Measurements from ENCODE around the gene NAGA.
"Not testable (repeated sequence)": the region's sequence is repeated elsewhere in the genome, so short reads cannot be mapped to it uniquely, and the experiment has no call there.

The NAGA gene

DNA sequence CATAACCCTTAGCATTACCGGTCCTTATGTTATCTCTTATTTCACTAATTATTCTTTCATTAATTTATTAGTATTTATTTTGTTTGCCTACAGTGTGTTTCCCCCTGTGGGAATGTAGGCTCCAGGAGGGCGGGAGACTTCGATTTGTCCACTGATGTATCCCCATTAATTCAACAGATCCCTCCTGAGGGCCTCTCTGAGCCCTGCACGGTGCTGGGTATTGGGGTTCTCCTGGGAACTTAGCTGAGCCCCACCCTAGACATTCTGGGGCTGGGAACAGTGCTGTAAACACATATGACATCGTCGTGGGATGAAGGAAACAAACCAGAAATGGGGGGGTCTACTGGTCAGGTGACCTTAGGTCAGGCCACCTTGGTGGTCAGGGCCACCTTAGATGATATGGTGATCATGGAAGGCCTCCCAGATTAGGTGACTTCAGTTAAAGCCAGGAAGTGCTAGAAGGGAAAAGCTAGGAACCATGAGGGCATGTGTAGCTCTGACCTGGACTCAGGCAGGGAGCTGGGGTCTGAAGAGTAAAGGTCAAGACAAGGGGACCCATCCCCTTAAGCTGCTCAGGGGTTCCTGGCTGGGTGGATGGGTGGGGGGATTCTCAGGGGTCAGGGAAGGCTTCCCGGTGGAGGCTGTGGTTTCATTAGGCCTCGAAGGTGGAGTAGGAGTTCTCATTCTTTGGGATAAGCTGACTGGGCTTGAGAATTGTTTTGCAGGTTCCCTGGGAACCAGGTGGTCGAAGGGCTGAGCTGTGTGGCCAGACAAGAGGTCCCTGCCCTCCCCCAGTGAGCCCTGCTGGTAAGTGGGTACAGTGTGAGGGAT lies 4.4 kb upstream of the NAGA start:
- no peak for DNase-seq

DNA sequence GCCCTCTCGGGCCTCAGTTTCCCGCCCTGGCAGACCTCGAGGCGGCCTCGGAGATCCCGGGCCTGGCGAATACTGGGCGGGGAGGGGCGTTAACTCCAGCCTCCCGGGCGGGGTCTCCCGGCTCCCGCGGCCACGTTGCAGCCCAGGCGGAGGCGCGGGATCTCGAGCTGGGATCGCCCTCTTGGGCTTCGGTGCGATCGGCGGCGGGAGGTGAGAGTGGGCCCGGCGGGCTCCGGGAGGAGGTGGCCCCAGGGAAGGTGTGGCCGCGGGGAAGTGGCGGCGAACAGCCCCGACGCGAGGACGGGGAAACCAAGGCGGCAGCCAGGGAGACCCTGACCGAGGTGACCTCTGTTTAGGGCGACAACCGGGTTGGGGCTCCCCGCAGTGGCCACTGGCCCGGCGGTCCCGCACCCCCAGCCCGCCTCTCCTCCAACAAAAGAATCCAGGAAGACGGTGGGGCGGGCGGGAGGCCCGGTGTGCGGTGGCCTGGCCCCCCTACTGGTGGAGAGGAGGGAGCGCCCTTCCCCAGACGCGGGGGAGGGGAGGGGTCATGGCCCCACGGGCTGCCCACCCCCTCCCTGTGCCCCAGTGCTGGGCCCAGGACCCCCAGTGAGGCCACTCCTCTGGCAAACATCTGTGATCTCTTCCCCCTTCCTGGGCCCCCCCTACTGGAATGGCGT lies 3.7 kb upstream of the NAGA start, which contains the start of gene PHETA2:
Gene PHETA2, plus strand, starts transcription at position 117 of the 680 bp plus-strand sequence. CDS start 3,046 bp downstream, outside the sequence.
- no peak for DNase-seq

DNA sequence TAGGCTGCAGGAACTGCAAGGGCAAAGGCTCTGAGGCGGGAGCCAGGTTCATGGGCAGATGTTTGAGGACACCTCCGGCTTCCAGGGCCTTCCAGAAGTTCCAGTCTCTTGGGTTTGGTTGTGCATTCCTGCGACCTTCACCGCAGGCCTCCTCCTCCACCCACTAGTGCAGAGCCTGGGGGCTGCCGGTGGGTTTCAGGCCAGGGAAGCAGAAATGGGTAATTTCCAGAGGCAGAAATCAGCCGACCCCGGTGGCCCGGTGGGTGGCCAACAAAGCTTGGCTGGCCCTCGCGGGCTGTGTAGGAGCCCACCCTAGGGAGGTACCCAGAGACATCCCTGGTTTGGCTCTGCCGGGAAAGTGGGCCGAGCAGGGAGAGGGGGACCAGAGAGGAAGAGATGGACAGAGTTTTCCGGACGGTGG lies 3.0 kb upstream of the NAGA start:
- no peak for DNase-seq

DNA sequence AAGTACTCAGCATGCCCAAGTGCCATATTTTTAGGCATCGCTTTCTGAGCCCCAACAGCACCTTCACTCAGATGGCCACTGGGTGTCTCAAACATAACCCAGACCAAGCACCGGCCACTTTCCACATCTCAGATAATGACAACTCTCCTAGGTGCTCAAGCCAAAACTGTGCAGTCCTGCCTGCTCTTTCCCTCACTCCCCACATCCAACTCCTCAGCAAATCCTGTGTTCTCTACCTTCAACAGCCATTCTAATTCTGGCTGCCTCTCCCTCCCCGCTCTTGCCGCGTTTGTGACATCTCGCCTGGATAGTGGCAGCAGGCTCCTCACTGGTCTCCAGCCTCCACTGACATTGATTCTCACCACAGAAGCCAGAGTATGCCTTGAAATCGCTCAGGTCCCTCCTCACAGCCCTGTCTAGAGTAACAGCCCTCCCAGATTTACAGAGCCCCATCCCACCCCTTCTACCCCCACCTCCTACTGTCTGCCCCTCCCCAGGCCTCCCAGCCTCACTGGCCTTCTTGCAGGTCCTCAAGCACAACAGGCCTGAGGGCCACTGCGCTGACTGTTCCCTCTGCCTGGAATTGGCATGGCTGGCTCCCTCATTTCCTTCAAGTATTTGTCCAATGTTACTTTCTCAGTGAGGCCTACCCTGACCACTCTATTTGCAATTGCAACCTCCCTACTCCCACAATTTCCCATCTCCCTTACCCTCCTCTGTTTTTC lies 2.2 kb upstream of the NAGA start:
- DNase-seq: no peak

DNA sequence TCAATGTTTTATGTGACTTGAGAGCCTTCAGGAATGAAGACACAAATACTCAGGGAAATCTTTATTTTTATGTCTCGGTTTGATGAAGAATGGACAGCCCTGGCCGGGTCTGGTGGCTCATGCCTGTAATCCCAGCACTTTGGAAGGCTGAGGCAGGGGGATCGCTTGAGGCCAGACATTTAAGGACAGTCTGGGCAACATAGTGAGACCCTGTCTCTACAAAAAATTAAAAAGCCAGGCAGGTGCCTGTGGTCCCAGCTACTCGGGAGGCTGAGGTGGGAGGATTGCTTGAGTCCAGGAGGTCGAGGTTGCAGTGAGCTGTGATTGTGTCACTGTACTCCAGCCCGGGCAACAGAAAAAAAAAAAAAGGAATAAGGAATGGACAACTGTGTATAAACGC lies 896 bp upstream of the NAGA start:
- DNase-seq: not testable (repeated sequence)

GRCh38 chr22:42069801-42070516 lies 653 bp downstream of the NAGA start:
- DNase-seq: peak; percentile 48 to 54

- DNase-seq: no peak
These were observed 2.3 kb downstream of the NAGA start for GRCh38 chr22:42068291-42068690.

DNA sequence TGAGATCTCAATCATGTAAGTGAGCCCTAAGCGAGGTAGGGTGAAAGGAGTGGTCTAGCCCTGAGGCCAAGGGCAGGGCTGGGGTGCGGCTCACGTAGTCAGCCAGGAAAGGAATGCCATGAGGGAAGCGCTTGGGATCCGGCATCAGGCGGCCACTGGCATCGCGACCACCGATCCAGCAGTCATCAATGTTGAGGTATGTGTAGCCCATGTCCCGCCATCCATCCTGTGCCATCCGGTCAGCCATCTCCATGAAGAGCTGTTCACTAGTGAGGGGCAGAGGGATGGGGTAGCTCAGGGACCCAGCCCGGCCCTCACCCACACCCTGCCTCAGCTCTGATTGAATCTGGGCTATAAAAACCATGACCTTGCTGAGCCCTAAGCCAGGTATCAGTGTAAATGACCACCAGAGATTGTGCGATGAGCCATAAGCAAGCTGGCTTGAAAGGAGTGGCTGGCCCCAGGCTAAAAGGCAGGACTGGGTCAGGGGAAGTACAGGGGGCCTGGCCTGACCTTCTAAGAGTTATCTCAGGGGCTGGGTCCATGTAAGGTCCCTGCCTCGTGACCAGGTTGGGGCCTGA lies 2.9 kb downstream of the NAGA start:
- DNase-seq: no peak

DNA sequence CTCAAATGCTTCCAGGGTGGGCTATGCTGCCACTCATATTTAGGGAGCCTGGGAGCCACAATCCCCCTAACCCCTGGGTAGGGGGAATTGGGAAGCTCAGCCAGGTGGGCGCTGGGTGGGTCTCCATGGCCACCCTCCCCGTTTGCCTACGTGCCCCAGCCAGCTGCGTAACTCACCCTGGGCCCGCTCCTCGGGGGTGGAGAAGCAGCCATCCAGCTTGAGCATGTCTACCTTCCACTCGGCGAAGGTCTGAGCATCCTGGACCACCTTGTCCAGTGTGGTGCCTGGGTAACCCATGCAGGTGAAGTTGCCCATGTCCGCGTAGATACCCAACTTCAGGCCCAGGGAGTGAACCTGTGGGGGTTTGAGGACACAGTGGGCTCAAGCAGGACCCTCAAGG lies 3.7 kb downstream of the NAGA start:
- no peak for DNase-seq

DNA sequence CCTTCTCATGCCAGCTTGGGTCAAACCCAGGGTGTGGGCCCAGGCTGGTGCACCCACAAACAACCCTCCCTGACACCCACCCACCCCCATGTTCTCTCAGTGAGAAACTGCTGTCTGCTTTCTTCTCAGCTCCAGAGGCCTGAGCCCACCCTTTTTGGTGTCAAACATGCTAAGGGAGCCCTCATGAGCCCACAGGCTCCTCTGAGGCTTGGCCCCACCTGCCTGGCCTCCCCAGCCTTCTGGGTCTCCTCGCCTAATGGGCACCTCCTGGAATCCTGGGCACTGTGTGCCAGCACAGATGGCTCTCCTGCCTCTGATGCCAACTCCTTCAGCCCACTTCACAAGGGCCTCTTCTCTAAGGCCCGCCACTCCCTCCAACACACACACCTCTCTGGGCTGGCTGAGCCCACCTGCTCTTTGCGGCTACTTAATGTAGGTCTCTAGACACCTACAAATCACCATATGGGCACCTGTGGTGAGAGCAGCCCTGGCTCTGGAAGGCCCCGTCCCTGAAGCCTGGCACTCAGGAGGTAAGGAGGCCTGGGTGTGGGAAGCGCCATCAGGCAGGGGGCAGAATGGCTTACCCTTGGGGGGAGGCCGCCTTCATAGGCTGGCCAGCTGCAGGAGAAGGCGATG lies 4.4 kb downstream of the NAGA start:
- DNase-seq: no peak

DNA sequence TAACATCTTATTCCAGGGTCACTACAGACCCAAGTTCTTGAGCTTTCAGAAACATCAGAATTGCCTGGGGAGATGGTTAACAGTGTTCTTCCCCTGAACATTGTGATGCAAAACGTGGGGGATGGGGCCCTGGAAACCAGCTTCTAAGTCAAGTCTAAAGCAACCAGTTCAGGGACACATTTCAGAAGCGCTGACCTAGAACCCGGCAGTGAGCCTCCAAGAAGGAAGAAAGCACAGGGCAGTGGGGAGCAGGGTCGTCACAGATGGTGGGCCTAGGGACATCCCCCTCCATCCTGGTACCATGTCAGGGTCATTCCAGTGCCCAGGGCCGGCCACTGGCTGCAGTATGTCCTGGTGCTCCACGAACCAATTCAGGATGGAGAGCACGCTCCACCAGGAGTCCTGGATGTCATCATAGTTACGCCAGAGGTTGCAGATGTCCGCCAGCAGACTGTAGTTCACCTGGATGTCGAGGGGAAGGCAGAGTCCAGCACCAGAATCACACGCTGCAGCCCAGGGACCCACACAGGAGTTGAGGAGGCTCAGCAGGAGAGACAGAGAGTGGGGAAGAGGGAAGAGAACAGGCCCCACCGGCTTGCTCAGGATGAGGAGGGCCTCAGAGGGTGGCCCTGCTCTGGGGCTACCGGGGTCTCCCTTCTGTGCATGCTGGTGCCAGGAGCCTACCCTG lies 5.0 kb downstream of the NAGA start:
- DNase-seq: no peak

GRCh38 chr22:42064629-42065028 lies 6.0 kb downstream of the NAGA start:
- DNase-seq: no peak

- no peak for DNase-seq
These were observed 8.0 kb downstream of the NAGA start for GRCh38 chr22:42062506-42063170.

- DNase-seq: no peak
These were observed 9.6 kb downstream of the NAGA start for GRCh38 chr22:42061041-42061440.

DNA sequence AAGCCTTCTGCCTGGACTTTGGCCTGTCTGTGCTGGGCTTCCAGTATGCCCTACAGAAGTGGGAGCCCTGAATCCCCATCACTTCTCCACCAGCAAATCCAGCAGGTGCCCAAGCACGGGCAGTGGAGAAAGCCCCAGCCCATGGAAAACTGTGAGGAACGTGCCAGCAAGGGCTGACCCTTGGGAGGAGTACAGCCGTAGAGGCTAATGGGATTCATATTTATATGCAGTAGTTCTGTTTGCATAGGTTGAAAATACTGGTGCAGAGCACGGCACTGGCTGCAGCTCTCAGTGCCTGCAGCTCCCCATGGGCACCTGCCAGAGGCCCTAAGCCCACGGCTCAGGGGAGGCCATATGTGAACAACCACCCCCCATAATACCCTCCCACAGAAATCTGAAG lies 10.1 kb downstream of the NAGA start:
- no peak for DNase-seq

DNA sequence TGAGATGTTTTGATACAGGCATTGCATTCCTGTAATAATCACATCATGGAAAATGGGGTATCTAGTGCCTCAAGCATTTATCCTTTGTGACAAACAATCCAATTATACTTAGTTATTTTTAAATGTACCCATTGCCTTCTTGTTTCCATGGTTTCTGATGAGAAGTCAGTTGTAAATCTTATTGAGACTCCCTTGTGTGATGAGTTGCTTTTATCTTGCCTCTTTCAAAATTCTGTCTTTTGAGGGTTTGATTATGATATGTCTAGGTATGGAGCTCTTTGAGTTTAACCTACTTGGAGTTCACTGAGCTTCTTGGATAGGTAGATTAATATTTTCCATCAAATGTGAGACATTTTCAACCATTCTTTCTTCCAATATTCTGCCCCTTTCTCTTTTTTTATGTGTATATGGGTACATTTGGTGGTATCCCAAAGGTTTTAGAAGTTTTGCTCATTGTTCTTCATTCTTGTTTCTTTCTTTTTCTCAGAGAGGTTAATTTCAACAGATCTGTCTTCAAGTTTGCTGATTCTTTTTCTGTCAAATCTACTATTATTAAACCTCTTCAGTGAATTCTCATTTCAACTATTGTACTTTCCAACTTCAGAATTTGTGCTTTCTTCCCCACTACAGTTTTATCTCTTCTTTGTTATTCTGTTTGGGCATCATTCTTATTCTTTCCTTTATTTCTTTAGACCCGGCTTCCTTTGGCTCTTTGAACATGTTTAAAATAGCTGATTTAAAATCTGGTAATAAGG lies 13.7 kb downstream of the NAGA start:
- peak in 1 of 2 experiments; percentile 3 for DNase-seq

GRCh38 chr22:42052765-42053164 lies 17.8 kb downstream of the NAGA start:
- no peak for DNase-seq

DNA sequence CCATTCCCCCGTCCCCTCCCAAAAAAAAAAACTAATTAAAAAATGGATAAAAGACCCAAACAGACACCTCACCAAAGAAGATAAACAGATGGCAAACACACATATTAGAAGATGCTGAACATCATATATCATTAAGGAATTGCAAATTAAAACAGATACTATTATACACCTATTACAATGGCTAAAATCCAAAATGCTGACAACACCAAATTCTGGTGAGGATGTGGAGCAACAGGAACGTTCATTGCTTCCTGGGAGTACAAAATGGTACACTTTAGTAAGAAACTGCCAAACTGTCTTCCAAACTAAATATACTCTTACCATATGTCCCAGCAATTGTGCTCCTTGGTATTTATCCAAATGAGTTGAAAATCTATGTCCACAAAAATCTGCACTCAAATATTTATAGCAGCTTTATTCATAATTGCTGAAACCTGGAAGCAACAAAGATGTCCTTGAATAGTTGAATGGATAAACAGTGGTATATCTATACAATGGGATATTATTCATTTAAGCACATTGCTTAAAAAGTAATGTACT lies 19.9 kb downstream of the NAGA start:
- no peak for DNase-seq

DNA sequence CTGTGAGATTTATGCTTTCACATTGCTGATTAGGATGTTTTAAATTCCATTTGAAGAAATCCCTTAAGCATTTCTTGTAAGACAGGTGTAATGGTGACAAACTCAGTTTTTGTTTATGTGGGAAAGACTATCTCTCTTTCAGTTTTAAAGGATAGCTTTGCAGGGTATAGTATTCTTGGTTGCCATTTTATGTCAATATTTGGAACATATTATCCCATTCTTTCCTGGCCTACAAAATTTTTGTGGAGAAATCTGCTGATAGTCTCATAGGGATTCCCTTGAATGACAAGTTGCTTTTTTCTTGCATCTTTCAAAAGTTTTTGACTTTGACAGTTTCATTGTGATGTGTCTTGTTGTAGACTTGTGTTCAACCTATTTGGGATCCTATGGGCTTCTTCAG lies 28.8 kb downstream of the NAGA start:
- no peak for DNase-seq

GRCh38 chr22:42039271-42039670 lies 31.3 kb downstream of the NAGA start:
- DNase-seq: no peak
